Activated CD8-positive, alpha-beta T cell treated with anti-CD3 and anti-CD28 coated beads for 36 hours (primary cell): Measurements from ENCODE around the gene AUTS2. TPM values are rescaled to one million over a fixed set of nuclear protein-coding genes. Genes with fewer than 3 reads are reported as not detected.

ENCODE experiments used
- ATAC-seq: fragments of 200-7000 bp; cut with Tn5 transposase; one replicate; pipeline ENCODE4 v1.10.0; 2021; ENCODE audit warnings: mild to moderate bottlenecking, moderate library complexity
- CTCF ChIA-PET: fragments of 350-600 bp; sonication (Branson Sonifier 250); formaldehyde crosslinking; loops from one replicate; lab custom pipeline; 2021; ENCODE audit warnings: antibody characterized with exemption; lab: Charles Lee
- POLR2A ChIA-PET: fragments of 350-600 bp; sonication (Branson Sonifier 250); formaldehyde crosslinking; loops from one replicate; lab custom pipeline; 2021; ENCODE audit warnings: antibody characterized with exemption; lab: Charles Lee
- DNase-seq: peaks from one replicate; pipeline ENCODE4 v3.0.0-alpha.2; 2020
- H3K27ac Mint-ChIP-seq: one replicate; pipeline ENCODE4 v1.8.0; 2021; ENCODE audit warnings: mild to moderate bottlenecking, mixed read lengths
- H3K27me3 Mint-ChIP-seq: one replicate; pipeline ENCODE4 v1.8.0; 2021; ENCODE audit warnings: mixed read lengths
- H3K36me3 Mint-ChIP-seq: one replicate; pipeline ENCODE4 v1.8.0; 2021; ENCODE audit warnings: low read depth, mixed read lengths
- H3K4me1 Mint-ChIP-seq: one replicate; pipeline ENCODE4 v1.8.0; 2021; ENCODE audit warnings: low read depth, mixed read lengths
- H3K4me3 Mint-ChIP-seq: one replicate; pipeline ENCODE4 v1.8.0; 2021; ENCODE audit warnings: mild to moderate bottlenecking, moderate library complexity, mixed read lengths
- H3K9me3 Mint-ChIP-seq: one replicate; pipeline ENCODE4 v1.8.0; 2021; ENCODE audit warnings: mixed read lengths
- CTCF ChIP-seq: fragments of 200-600 bp; IDR thresholded peaks from one replicate; pipeline ENCODE4 v1.8.0; 2022; ENCODE audit warnings: antibody characterized with exemption, mild to moderate bottlenecking
- intact Hi-C: fragments of 100-400 bp; cut with micrococcal nuclease; formaldehyde crosslinking; loops from one replicate; pipeline ENCODE4 v1.10.0; 2022
- total RNA-seq, 2 experiments: library from RNA; stranded (reverse); gene quantifications; one replicate each; pipeline ENCODE4 v1.2.3, GENCODE V29; 2021

AUTS2 gene
- total RNA-seq, 2 experiments from 2014 or later: 3.1 to 3.3 TPM

GRCh38 chr7:69951458-69951857 is 353.2 kb downstream of the AUTS2 start:
- Mint-ChIP-seq H3K27me3 (no peaks in the 10 kb centered on the region), H3K36me3 (no peaks in the 10 kb centered on the region), H3K27ac (no peak overlapping the region), H3K4me3 (no peak overlapping the region), H3K9me3 (no peaks in the 10 kb centered on the region), H3K4me1 (peaks cover 8% of the 10 kb centered on the region)
- intact Hi-C loops: no loop called here
- ChIA-PET CTCF (no interaction called here), POLR2A (no interaction called here)
- DNase-seq (no peak), ATAC-seq (no peak)
- TF ChIP-seq CTCF: no peak

- ATAC-seq (no peak), DNase-seq (no peak)
- Mint-ChIP-seq H3K9me3 (no peaks in the 10 kb centered on the region), H3K27me3 (no peaks in the 10 kb centered on the region), H3K4me1 (peaks cover 8% of the 10 kb centered on the region), H3K36me3 (no peaks in the 10 kb centered on the region), H3K27ac (no peak overlapping the region), H3K4me3 (no peak overlapping the region)
- POLR2A ChIA-PET: no interaction called here
- CTCF ChIA-PET: interaction anchor here (0.8 kb wide), 1 partner anchor 9 kb away, joined by 3 read pairs; no protein-coding TSS in a partner anchor
- no peak for TF ChIP-seq CTCF
- intact Hi-C loops: no loop called here
These were observed 355.1 kb downstream of the AUTS2 start for GRCh38 chr7:69953136-69954067.

DNA sequence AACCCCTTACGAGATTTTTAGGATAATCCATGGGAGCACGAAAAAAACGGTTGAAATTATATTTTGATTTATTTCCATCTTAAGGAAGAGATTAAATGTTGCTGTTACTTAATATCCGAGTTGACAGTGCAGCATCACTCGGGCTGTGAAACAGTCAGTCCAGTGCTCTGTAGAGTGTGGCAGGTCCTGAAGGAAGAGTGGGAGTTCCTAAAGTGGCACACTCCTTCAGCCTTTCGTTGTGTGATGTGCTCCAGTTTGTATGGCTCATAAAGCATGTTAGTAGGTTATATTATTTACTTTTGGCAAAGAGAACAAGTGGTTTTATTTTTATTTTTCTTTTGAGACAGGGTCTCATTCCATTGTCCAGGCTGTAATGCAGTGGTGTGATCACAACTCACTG is 358.3 kb downstream of the AUTS2 start:
- CTCF ChIA-PET: no interaction called here
- no peak for ATAC-seq

GRCh38 chr7:69957661-69958060 is 359.4 kb downstream of the AUTS2 start:
- Mint-ChIP-seq H3K27me3 (no peaks in the 10 kb centered on the region), H3K9me3 (no peaks in the 10 kb centered on the region), H3K27ac (no peak overlapping the region), H3K4me1 (peaks cover 10% of the 10 kb centered on the region), H3K36me3 (no peaks in the 10 kb centered on the region), H3K4me3 (no peak overlapping the region)
- no peak for TF ChIP-seq CTCF
- ChIA-PET POLR2A (no interaction called here), CTCF (interaction anchor here (0.9 kb wide), 1 partner anchor 14 kb away, joined by 4 read pairs; no protein-coding TSS in a partner anchor)
- DNase-seq: no peak
- intact Hi-C loops: no loop called here
- no peak for ATAC-seq

More for the DNA sequence above, 358.3 kb downstream of the AUTS2 start:
- Mint-ChIP-seq H3K36me3 (no peaks in the 10 kb centered on the region), H3K27ac (no peak overlapping the region), H3K4me1 (peaks cover 8% of the 10 kb centered on the region), H3K27me3 (no peaks in the 10 kb centered on the region), H3K9me3 (no peaks in the 10 kb centered on the region), H3K4me3 (no peak overlapping the region)
- no peak for TF ChIP-seq CTCF
- POLR2A ChIA-PET: no interaction called here
- intact Hi-C loops: no loop called here
- no peak for DNase-seq
